Measurements from ENCODE around the gene AKR1B15. TPM values are rescaled to one million over a fixed set of nuclear protein-coding genes. Genes with fewer than 3 reads are reported as not detected.
"Not testable (repeated sequence)": the region's sequence is repeated elsewhere in the genome, so short reads cannot be mapped to it uniquely, and the experiment has no call there.

The AKR1B15 gene
- total RNA-seq, 1 donor, result not detected

DNA sequence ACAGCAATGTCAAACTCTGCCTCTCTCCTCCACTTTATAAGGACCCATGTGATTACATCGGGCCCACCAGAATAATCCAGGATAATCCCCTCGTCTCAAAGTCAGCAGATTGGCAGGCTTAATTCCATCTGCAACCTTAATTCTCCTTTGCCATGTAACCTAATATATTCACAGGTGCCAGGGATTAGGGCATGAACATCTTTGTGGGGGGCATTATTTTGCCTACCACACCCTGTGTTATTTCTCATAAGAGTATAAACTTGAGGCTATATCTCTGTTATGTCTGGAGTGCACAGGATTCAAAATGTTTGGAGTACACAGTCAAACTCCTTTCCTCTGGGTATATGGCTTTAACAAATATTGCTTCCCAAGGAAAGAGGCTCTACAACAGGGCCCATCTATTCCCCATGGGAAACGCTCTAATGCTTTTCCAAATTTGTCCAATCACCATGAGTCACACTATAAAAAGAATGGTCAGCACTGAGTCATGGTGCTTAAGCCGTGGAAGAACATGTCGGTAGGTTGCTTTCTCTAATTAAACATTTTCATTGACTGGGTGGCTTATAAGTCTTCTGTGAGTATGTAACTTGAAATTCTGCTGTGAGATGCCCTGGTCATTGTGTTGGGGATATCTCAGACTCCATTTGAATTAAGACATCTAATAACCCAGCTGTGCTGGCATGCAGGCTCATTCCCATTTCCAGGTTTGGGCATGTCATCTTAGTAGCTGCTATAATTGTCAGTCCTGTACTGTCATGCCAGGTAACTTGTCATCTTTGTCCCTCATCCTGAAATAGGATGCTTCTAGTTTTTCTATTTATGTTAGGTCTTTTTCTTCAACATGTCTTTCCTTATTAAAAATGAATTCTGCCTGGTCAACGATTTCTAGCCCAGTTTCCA lies 33.1 kb upstream of the AKR1B15 start:
- H3K4me3 ChIP-seq (ENCODE audit: low read depth, low read length), result no peak overlapping the region
- peak; percentile 83 for DNase-seq (ENCODE audit: low read depth)
- TF ChIP-seq, protein P1, sequence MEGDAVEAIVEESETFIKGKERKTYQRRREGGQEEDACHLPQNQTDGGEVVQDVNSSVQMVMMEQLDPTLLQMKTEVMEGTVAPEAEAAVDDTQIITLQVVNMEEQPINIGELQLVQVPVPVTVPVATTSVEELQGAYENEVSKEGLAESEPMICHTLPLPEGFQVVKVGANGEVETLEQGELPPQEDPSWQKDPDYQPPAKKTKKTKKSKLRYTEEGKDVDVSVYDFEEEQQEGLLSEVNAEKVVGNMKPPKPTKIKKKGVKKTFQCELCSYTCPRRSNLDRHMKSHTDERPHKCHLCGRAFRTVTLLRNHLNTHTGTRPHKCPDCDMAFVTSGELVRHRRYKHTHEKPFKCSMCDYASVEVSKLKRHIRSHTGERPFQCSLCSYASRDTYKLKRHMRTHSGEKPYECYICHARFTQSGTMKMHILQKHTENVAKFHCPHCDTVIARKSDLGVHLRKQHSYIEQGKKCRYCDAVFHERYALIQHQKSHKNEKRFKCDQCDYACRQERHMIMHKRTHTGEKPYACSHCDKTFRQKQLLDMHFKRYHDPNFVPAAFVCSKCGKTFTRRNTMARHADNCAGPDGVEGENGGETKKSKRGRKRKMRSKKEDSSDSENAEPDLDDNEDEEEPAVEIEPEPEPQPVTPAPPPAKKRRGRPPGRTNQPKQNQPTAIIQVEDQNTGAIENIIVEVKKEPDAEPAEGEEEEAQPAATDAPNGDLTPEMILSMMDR (IDR thresholded peaks at IDR 0.05; ENCODE audit: insufficient read depth, low read depth, low read length), result no peak

DNA sequence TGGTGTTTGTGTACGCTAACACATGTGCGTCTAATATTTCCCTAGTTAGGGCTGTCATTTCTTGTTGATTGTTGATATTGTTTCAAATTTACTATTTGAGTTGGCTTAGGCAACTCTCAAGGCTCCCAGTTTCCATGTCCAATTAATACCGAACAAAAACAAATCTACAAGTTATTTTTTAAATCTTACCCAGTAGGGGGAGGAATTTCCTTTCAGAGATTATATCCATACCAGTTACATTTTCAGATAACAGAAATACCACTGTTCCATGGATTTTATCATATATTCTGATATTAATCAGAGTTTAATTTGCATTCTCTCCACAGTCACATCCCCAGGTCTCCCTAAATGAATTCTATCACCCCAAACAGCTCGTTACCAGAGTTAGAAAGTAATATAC lies 28.8 kb upstream of the AKR1B15 start:
- TF ChIP-seq, protein P1 (IDR thresholded peaks at IDR 0.05; ENCODE audit: insufficient read depth, low read depth, low read length), result no peak
- no peak overlapping the region for H3K4me3 ChIP-seq (ENCODE audit: low read depth, low read length)
- peak; percentile 18 for DNase-seq (ENCODE audit: low read depth)

DNA sequence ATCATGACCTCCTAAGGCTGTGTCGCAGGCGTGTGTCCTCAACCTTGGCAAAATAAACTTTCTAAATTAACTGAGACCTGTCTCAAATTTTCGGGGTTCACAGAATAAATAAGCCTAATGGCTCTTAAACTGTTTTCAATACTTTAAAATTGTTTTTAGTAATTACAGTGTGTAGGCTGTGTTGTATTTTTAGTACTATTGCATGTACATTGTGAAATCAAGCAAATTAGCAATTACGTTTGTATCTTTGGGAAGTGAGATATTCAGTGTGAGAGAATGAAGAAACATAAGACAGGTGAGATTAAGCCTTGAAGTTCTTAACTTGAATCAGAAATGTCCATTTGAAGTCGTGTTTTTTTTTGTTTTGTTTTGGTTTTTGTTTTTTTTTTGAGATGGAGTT lies 26.3 kb upstream of the AKR1B15 start:
- no peak for DNase-seq (ENCODE audit: low read depth)
- TF ChIP-seq, protein P1 (IDR thresholded peaks at IDR 0.05; ENCODE audit: insufficient read depth, low read depth, low read length), result no peak
- no peak overlapping the region for H3K4me3 ChIP-seq (ENCODE audit: low read depth, low read length)

DNA sequence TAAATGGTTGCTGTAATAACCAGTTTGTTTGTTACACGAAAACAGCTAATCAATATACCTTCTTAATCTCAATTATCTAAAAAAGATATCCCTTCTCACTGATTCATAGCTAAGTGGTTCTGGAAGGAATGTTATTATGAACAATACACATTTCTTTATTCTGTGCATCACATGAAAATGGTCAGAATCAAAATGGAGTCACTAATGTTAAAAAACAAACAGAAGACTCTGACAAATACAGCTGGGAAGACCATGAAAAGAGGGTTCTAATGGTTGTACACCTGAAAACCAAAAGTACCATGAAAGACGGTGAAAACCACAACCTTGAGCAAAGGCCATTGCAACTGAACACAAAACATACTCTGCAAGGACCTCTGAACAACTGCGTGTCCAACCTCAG lies 23.5 kb upstream of the AKR1B15 start:
- DNase-seq (ENCODE audit: low read depth); H3K4me3 ChIP-seq (ENCODE audit: low read depth, low read length): not testable (repeated sequence)

DNA sequence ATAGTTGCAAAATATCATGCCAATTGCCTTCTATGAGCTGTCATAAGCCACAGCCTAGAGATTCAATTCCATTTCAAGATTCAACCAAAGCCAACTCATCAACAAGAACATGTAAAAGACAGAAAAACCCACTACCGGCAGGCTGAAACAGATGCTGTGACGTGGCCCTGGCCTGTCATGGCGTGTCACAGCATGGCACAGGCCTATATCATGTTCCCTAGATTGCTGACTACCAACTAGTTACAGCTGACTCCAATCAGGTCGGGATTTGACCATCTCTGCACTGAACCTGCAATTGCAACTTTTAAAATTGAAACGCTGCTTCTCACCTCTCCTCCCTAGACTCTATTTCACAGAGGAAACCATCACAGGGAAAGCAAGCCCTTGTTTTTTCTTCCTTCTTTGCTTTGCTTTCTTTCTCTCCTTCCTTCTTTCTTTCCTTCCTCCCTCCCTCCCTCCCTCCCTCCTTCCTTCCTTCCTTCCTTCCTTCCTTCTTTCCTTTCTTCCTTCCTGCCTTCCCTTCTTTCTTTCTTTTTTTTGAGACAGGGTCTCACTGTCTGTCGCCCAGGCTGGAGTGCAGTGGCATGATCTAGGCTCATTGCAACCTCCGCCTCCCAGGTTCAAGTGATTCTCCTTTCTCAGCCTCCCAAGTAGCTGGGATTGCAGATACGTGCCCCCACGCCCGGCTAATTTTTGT lies 22.2 kb upstream of the AKR1B15 start:
- not testable (repeated sequence) for H3K4me3 ChIP-seq (ENCODE audit: low read depth, low read length)

DNA sequence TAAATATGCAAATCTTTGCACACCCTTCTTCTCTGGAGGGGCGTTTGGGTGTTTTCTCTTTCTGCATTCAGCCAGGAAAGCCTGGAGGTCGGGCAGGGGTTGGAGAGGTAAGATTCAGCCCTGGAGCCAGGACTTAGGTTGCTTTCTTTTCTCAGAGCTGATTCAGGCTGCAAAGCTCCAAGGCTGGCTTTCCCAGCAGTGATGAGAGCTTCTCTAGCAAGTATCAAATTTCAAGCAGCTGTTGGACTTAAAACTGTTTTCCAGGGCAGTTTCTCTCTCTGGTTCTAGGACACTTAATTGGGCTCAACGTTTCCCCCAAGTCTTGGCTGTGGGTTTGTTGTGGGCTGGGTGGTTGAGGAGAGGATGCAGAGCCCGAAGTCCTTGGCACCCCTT lies 20.9 kb upstream of the AKR1B15 start:
- DNase-seq (ENCODE audit: low read depth), result peak; percentile 80
- TF ChIP-seq, protein P1 (IDR thresholded peaks at IDR 0.05; ENCODE audit: insufficient read depth, low read depth, low read length), result no peak
- no peak overlapping the region for H3K4me3 ChIP-seq (ENCODE audit: low read depth, low read length)

More for the DNA sequence above, 22.2 kb upstream of the AKR1B15 start:
- not testable (repeated sequence) for DNase-seq (ENCODE audit: low read depth)

DNA sequence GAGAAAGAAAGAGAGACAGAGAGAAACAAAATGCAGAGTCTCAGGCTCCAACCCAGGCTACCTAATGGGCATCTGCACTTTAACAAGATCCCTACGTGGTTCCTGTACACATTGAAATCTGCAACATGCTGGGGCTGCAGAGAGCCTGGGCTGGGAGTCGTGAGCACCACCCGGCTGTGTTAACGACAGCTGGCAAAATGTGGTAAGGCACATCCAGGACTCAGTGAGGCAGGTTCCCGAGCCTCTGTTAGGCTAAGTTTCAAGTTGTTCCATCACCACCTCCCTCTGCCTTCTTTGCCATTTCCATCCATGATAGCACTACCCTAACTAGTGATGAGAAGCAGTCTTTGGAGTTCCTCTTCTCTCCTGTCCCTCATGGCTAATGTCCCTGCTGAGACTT lies 20.2 kb upstream of the AKR1B15 start:
- DNase-seq (ENCODE audit: low read depth), result no peak
- no peak overlapping the region for H3K4me3 ChIP-seq (ENCODE audit: low read depth, low read length)
- TF ChIP-seq, protein P1 (IDR thresholded peaks at IDR 0.05; ENCODE audit: insufficient read depth, low read depth, low read length), result no peak
